Panc1 (cell line): ENCODE results near the gene GOLGA6L2. TPM values are rescaled to one million over a fixed set of nuclear protein-coding genes. Genes with fewer than 3 reads are reported as not detected.

Experiments used
- ATAC-seq: fragments of 200-7000 bp; cut with Tn5 transposase; 2 replicates; pipeline ENCODE4 v1.9.1; 2020; ENCODE audit warnings: mild to moderate bottlenecking, moderate library complexity
- BruUV-seq: library from RNA; stranded (reverse); fragments of 400-500 nt; replicated peaks from 2 replicates; lab custom pipeline; 2021; lab: Mats Ljungman, UMichigan
- CTCF ChIA-PET: fragments of 300-600 bp; sonication (Branson Sonifier 250); formaldehyde crosslinking; loops from one replicate; lab custom pipeline; 2022; ENCODE audit warnings: antibody characterized with exemption; lab: Charles Lee
- POLR2A ChIA-PET: fragments of 300-600 bp; sonication (Branson Sonifier 250); formaldehyde crosslinking; loops from one replicate; lab custom pipeline; 2022; ENCODE audit warnings: antibody characterized with exemption; lab: Charles Lee
- DNase-seq: peaks from one replicate; pipeline ENCODE4 v3.0.0-alpha.2; 2010; ENCODE audit warnings: low read depth, low spot score
- H3K27ac ChIP-seq: 2 replicates; pipeline ENCODE4 v1.5.1; 2011; ENCODE audit warnings: mild to moderate bottlenecking, low read length, inconsistent platforms
- H3K27me3 ChIP-seq: fragments of 200-500 bp; sonication (Bioruptor generic); 2 replicates; pipeline ENCODE4 v1.6.0; 2014; ENCODE audit warnings: low read length, inconsistent platforms; ENCODE audit not compliant: control insufficient read depth, insufficient read depth
- H3K36me3 ChIP-seq: fragments of 200-500 bp; sonication (Bioruptor generic); 2 replicates; pipeline ENCODE4 v1.5.1; 2014; ENCODE audit warnings: inconsistent platforms, mild to moderate bottlenecking, low read length, moderate library complexity; ENCODE audit not compliant: control insufficient read depth, insufficient read depth
- H3K4me1 ChIP-seq: 2 replicates; pipeline ENCODE4 v1.5.1; 2011; ENCODE audit warnings: inconsistent platforms, mild to moderate bottlenecking, low read length, moderate library complexity; ENCODE audit not compliant: control insufficient read depth, insufficient read depth
- H3K4me3 ChIP-seq, 2 experiments: 2 replicates each; pipeline ENCODE4 v1.5.1; 2011 to 2012; ENCODE audit warnings: low read depth in 2 of 2, low read length in 2 of 2, mild to moderate bottlenecking in 2 of 2, inconsistent platforms in 1 of 2, moderate library complexity in 1 of 2
- H3K9me3 ChIP-seq: fragments of 200-500 bp; sonication (Bioruptor generic); 2 replicates; pipeline ENCODE4 v1.5.1; 2014; ENCODE audit warnings: low read depth, mild to moderate bottlenecking, inconsistent platforms, low read length, moderate library complexity; ENCODE audit not compliant: control insufficient read depth, insufficient read depth
- POLR2AphosphoS5 ChIP-seq: IDR thresholded peaks from 2 replicates; pipeline ENCODE4 v1.6.1; 2012; ENCODE audit warnings: mild to moderate bottlenecking, low read depth, low read length, moderate library complexity
- SIN3A ChIP-seq: IDR thresholded peaks from 2 replicates; pipeline ENCODE4 v1.6.1; 2012; ENCODE audit warnings: low read depth, mild to moderate bottlenecking, low read length, moderate library complexity, borderline replicate concordance; ENCODE audit not compliant: insufficient read depth
- TCF7L2 ChIP-seq: IDR thresholded peaks from 2 replicates; pipeline ENCODE4 v1.6.1; 2011; ENCODE audit warnings: mild to moderate bottlenecking, low read depth, low read length, inconsistent platforms
- in situ Hi-C: cut with HindIII; loops from 2 replicates; pipeline ENCODE4 v1.10.0; 2016; ENCODE audit warnings: low sequenced_read_pairs, low pct_unique_long_range_greater_than_20kb
- intact Hi-C: fragments of 100-400 bp; cut with micrococcal nuclease; formaldehyde crosslinking; loops from one replicate; pipeline ENCODE4 v1.10.0; 2022; ENCODE audit not compliant: unreplicated experiment
- total RNA-seq: library from RNA; stranded (reverse); gene quantifications from one replicate; pipeline ENCODE4 v1.2.1, GENCODE V29; 2021; ENCODE audit not compliant: unreplicated experiment
- TF ChIP-seq, protein P1 (sequence below): fragments of 450-650 bp; IDR thresholded peaks from 2 replicates; pipeline ENCODE4 v1.5.1; 2017; ENCODE audit warnings: mild to moderate bottlenecking
- TF ChIP-seq, protein P2 (sequence below), 2 experiments: IDR thresholded peaks; 2 replicates each; pipeline ENCODE4 v1.6.1; 2011 to 2012; ENCODE audit warnings: low read depth in 2 of 2, control low read depth in 1 of 2, low read length in 1 of 2, mild to moderate bottlenecking in 1 of 2, moderate library complexity in 1 of 2; ENCODE audit not compliant: insufficient read depth in 1 of 2

Gene GOLGA6L2
- total RNA-seq, 1 experiment from 2014 or later, result not detected

DNA sequence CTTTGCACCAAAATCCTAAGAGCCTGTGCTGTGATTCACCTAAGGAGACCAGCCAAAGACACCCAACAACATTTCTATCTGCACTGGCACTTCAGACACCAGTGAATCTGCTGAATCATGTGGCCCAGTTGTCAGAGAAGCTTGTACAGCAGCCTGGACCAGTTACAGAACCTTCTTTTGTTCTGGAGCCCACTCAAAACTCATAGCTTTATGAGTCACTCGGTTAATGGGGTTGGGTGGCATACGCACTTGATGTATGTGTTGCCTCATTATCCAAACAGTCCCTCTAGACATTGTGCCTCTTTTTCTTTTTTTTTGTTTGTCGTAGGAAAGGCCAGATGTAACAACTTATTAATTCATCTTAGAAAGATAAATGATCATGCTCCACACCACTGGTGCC, 25.6 kb upstream of the GOLGA6L2 start:
- Histone ChIP-seq H3K9me3 (no peaks in the 10 kb centered on the region), H3K27ac (no peak overlapping the region), H3K36me3 (no peaks in the 10 kb centered on the region), H3K27me3 (no peaks in the 10 kb centered on the region; the same call in 1 of the 2 replicates), H3K4me3 (no peak overlapping the region), H3K4me1 (no peaks in the 10 kb centered on the region)
- BruUV-seq, result no TSS peak
- POLR2A ChIA-PET, result no interaction called here
- intact Hi-C loops (no loop called here), in situ Hi-C loops (no loop called here)
- ATAC-seq (no peak), DNase-seq (no peak)
- TF ChIP-seq TCF7L2, result no peak
- TF ChIP-seq, protein P1, sequence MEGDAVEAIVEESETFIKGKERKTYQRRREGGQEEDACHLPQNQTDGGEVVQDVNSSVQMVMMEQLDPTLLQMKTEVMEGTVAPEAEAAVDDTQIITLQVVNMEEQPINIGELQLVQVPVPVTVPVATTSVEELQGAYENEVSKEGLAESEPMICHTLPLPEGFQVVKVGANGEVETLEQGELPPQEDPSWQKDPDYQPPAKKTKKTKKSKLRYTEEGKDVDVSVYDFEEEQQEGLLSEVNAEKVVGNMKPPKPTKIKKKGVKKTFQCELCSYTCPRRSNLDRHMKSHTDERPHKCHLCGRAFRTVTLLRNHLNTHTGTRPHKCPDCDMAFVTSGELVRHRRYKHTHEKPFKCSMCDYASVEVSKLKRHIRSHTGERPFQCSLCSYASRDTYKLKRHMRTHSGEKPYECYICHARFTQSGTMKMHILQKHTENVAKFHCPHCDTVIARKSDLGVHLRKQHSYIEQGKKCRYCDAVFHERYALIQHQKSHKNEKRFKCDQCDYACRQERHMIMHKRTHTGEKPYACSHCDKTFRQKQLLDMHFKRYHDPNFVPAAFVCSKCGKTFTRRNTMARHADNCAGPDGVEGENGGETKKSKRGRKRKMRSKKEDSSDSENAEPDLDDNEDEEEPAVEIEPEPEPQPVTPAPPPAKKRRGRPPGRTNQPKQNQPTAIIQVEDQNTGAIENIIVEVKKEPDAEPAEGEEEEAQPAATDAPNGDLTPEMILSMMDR, result no peak
- CTCF ChIA-PET, result no interaction called here

DNA sequence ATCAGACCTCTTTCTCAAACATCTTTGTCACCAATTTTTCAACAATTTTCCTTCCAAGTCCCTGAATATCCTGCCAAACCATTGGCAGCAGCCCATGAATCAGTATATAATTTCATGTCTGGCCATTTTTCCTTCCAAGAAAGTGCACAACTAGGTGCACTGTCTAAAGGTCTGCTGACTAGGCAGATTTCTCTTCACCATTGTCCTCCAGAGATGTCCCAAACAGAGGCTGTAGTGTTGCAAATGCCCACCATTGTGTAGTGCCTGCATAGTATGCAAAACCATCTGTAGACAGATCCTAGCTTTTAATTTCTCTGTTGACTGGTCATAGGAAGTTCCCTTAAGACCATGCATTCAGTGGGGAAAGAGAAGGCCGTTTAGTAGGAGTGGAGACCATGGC, 25.0 kb upstream of the GOLGA6L2 start:
- DNase-seq (no peak), ATAC-seq (no peak)
- Histone ChIP-seq H3K4me3 (no peak overlapping the region), H3K27ac (no peak overlapping the region), H3K27me3 (no peaks in the 10 kb centered on the region; the same call in 1 of the 2 replicates), H3K9me3 (no peaks in the 10 kb centered on the region), H3K4me1 (no peaks in the 10 kb centered on the region), H3K36me3 (no peaks in the 10 kb centered on the region)
- no TSS peak for BruUV-seq
- no peak for TF ChIP-seq TCF7L2
- no peak for TF ChIP-seq POLR2AphosphoS5
- TF ChIP-seq, protein P2, sequence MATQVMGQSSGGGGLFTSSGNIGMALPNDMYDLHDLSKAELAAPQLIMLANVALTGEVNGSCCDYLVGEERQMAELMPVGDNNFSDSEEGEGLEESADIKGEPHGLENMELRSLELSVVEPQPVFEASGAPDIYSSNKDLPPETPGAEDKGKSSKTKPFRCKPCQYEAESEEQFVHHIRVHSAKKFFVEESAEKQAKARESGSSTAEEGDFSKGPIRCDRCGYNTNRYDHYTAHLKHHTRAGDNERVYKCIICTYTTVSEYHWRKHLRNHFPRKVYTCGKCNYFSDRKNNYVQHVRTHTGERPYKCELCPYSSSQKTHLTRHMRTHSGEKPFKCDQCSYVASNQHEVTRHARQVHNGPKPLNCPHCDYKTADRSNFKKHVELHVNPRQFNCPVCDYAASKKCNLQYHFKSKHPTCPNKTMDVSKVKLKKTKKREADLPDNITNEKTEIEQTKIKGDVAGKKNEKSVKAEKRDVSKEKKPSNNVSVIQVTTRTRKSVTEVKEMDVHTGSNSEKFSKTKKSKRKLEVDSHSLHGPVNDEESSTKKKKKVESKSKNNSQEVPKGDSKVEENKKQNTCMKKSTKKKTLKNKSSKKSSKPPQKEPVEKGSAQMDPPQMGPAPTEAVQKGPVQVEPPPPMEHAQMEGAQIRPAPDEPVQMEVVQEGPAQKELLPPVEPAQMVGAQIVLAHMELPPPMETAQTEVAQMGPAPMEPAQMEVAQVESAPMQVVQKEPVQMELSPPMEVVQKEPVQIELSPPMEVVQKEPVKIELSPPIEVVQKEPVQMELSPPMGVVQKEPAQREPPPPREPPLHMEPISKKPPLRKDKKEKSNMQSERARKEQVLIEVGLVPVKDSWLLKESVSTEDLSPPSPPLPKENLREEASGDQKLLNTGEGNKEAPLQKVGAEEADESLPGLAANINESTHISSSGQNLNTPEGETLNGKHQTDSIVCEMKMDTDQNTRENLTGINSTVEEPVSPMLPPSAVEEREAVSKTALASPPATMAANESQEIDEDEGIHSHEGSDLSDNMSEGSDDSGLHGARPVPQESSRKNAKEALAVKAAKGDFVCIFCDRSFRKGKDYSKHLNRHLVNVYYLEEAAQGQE (IDR thresholded peaks at IDR 0.05; ENCODE audit: insufficient read depth in 1 of 2, low read depth in 2 of 2, low read length in 1 of 2), result no peak
- TF ChIP-seq SIN3A, result no peak
- TF ChIP-seq, protein P1, result no peak
- POLR2A ChIA-PET, result no interaction called here
- intact Hi-C loops, result no loop called here
- CTCF ChIA-PET, result no interaction called here
- in situ Hi-C loops, result no loop called here
